K562 (cell line): Measurements from ENCODE around the gene C2orf42. TPM values are rescaled to one million over a fixed set of nuclear protein-coding genes. Genes with fewer than 3 reads are reported as not detected.

ENCODE experiments used
- BRD4 ChIP-seq: fragments of 200-600 bp; sonication (generic); IDR thresholded peaks from 2 replicates; pipeline ENCODE4 v1.6.1; 2017; ENCODE audit warnings: inconsistent platforms
- EP400 ChIP-seq: fragments of 450-650 bp; IDR thresholded peaks from 2 replicates; pipeline ENCODE4 v1.6.1; 2017; ENCODE audit warnings: antibody characterized with exemption, mild to moderate bottlenecking, moderate library complexity
- FOXJ2 ChIP-seq: fragments of 200-800 bp; sonication (Bioruptor generic); IDR thresholded peaks from 2 replicates; pipeline ENCODE4 v1.6.1; 2016; ENCODE audit warnings: missing genetic modification characterization, missing compliant biosample characterization
- GABPA ChIP-seq: fragments of 200-800 bp; sonication (Bioruptor generic); conservative IDR thresholded peaks from 2 replicates; pipeline ENCODE4 v1.6.1; 2016; ENCODE audit warnings: low read depth, missing genetic modification characterization, missing compliant biosample characterization
- GTF2F1 ChIP-seq: IDR thresholded peaks from 2 replicates; pipeline ENCODE4 v1.6.1; 2011; ENCODE audit warnings: low read depth, low read length, improper control_type of control experiment
- HDAC1 ChIP-seq, 2 experiments: fragments of 450-650 bp; IDR thresholded peaks; 2 replicates each; pipeline ENCODE4 v1.6.1; 2016 to 2017; ENCODE audit warnings: inconsistent platforms in 1 of 2, mild to moderate bottlenecking in 1 of 2, moderate library complexity in 1 of 2
- KLF16 ChIP-seq: IDR thresholded peaks from 2 replicates; pipeline ENCODE4 v1.6.1; 2016; ENCODE audit warnings: antibody characterized with exemption
- LEF1 ChIP-seq: fragments of 450-650 bp; IDR thresholded peaks from 2 replicates; pipeline ENCODE4 v1.6.1; 2016; ENCODE audit warnings: mild to moderate bottlenecking
- NFE2L1 ChIP-seq: fragments of 450-650 bp; IDR thresholded peaks from 2 replicates; pipeline ENCODE4 v1.6.1; 2016; ENCODE audit warnings: missing genetic modification characterization, low read depth, mild to moderate bottlenecking, missing compliant biosample characterization, moderate library complexity, borderline replicate concordance
- PHB2 ChIP-seq: fragments of 450-650 bp; IDR thresholded peaks from 2 replicates; pipeline ENCODE4 v1.6.1; 2017; ENCODE audit warnings: low read depth
- SETDB1 ChIP-seq: IDR thresholded peaks from one replicate; pipeline ENCODE4 v1.6.1; 2012; ENCODE audit warnings: low read length, control low read depth, inconsistent platforms
- SNRNP70 ChIP-seq: fragments of 200-400 bp; formaldehyde crosslinking; optimal IDR thresholded peaks from 2 replicates; pipeline ENCODE3; 2017; ENCODE audit warnings: low read depth, low read length
- ZFP30 ChIP-seq: fragments of 250-450 bp; sonication (Bioruptor Pico); IDR thresholded peaks from 2 replicates; pipeline ENCODE4 v1.8.0; 2022; ENCODE audit warnings: moderate library complexity, mild to moderate bottlenecking, inconsistent platforms, borderline replicate concordance
- ZFX ChIP-seq: sonication (generic); formaldehyde crosslinking; IDR thresholded peaks from 2 replicates; pipeline ENCODE4 v1.8.0; 2022; ENCODE audit warnings: mild to moderate bottlenecking, missing genetic modification reagents, moderate library complexity
- ZNF766 ChIP-seq: fragments of 200-800 bp; sonication (Bioruptor generic); conservative IDR thresholded peaks from 2 replicates; pipeline ENCODE4 v1.6.1; 2016; ENCODE audit warnings: missing genetic modification characterization, missing compliant biosample characterization
- polyA plus RNA-seq, 8 experiments: library from polyadenylated mRNA; depleted of rRNA in 4 of 8; stranded (reverse) in 5 of 8; unstranded in 3 of 8; fragments of >200 nt; fragmentation: Nextera tagmentation in 2 of 8; fragmentation: Illumina TruSeq in 1 of 8; extraction: Ambion mirVana in 2 of 8; extraction: Trizol in 1 of 8; gene quantifications; 2 replicates each; pipeline versions ENCODE4 v1.2.1 to v1.2.3, GENCODE V29; 2011 to 2014; ENCODE audit warnings: inconsistent platforms in 1 of 8, missing spikeins in 1 of 8
- total RNA-seq, 7 experiments: library from RNA; depleted of rRNA in 6 of 7; stranded (reverse); fragments of >200 nt in 6 of 7; fragmentation: Illumina TruSeq in 2 of 7; extraction: Trizol in 2 of 7; gene quantifications; 2 replicates each; pipeline versions ENCODE4 v1.2.1 to v1.2.3, GENCODE V29; 2011 to 2021; ENCODE audit warnings: low replicate concordance in 1 of 7
- TF ChIP-seq, protein P1 (sequence below): sonication (generic); formaldehyde crosslinking; IDR thresholded peaks from 2 replicates; pipeline ENCODE4 v1.9.0; 2022; ENCODE audit warnings: mild to moderate bottlenecking, missing genetic modification reagents
- TF ChIP-seq, protein P2 (sequence below): fragments of 250-450 bp; sonication (Bioruptor Pico); IDR thresholded peaks from 2 replicates; pipeline ENCODE4 v1.8.0; 2021; ENCODE audit warnings: moderate library complexity, mild to moderate bottlenecking, inconsistent platforms
- TF ChIP-seq, protein P3 (sequence below), 2 experiments: fragments of 450-650 bp in 1 of 2; sonication (generic) in 1 of 2; formaldehyde crosslinking in 1 of 2; IDR thresholded peaks in 1 of 2; conservative IDR thresholded peaks in 1 of 2; 2 replicates each; pipeline versions ENCODE4 v1.6.1 to v1.8.1; 2016 to 2023; ENCODE audit warnings: mild to moderate bottlenecking in 2 of 2, moderate library complexity in 2 of 2, inconsistent platforms in 1 of 2, missing genetic modification reagents in 1 of 2
- TF ChIP-seq, protein P4 (sequence below): fragments of 450-650 bp; formaldehyde crosslinking; IDR thresholded peaks from 2 replicates; pipeline ENCODE4 v1.4.0; 2022; ENCODE audit warnings: mild to moderate bottlenecking, moderate library complexity
- TF ChIP-seq, protein P5 (sequence below): sonication (generic); formaldehyde crosslinking; IDR thresholded peaks from 2 replicates; pipeline ENCODE4 v1.5.0; 2020; ENCODE audit warnings: missing genetic modification reagents
- TF ChIP-seq, protein P6 (sequence below): fragments of 450-650 bp; IDR thresholded peaks from 2 replicates; pipeline ENCODE4 v1.6.1; 2016; ENCODE audit warnings: low read depth, mild to moderate bottlenecking, moderate library complexity

The C2orf42 gene
- total and polyA plus RNA-seq, 9 of the 15 experiments (the other 6 are each of a cell fraction or from before 2014, with no cell fraction given): 4.6 to 10.9 (median 7.5) TPM

DNA sequence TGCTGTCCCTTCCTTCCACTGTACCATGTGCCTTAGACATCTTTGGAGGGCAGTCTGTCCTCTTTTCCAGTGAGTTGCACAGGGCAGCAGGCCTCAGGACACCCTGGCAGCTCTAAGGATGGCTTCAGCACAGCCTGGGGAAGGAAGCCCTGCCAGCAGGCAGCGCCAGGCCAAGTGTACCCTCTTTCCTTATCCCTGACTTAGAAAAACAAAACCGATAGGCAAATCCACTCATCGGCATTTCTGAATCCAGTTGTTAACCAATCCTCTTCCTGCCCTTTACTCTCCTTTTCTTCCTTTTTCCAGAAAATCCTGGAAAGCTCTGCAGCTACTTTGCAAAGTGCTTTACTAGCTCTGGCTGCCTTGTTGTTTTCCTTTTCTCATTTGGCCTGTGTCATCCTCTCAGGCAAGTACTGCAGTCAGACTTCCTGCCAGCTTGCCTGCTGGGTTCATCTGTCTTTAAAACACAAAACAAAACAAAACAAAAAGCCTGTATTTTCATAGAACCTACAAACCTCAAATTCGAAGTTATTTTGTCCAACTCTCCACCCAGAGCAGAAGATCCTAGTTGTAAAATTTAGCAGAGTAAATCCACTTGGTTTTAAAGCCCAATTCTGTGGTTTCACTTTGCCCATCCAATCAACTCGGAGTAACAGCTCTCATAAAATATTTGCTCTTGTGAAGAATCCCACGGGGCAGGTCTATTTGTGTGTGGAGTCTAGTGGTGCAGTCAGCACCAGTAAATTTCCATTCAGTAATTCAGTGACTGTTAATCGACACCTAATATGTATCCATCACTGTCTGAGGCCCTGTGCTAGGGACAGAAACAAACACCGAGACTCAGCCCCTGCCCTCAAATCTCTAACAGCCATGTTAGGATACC, 58.3 kb downstream of the C2orf42 start (continued):
- TF ChIP-seq ZFP30 (CRISPR knock-in tag) (no peak), BRD4 (0 out of 2 replicates have a peak, but pooled peaks have one; percentile 29), ZNF766 (CRISPR knock-in tag) (0 out of 2 replicates have a peak, but pooled peaks have one; percentile 24), EP400 (0 out of 2 replicates have a peak, but pooled peaks have one; percentile 26), LEF1 (no peak), SNRNP70 (no peak), KLF16 (no peak), ZFX (CRISPR knock-in tag) (peak; percentile 29), SETDB1 (no peak), HDAC1 (IDR thresholded peaks at IDR 0.05) (peak in 1 of 2 experiments; percentile 43; a peak in 1 of 4 replicates), GABPA (peak; percentile 43), NFE2L1 (0 out of 2 replicates have a peak, but pooled peaks have one; percentile 20), GTF2F1 (no peak), PHB2 (no peak), FOXJ2 (tag) (peak; percentile 34; the same call in 1 of the 2 replicates)
- TF ChIP-seq, protein P1, sequence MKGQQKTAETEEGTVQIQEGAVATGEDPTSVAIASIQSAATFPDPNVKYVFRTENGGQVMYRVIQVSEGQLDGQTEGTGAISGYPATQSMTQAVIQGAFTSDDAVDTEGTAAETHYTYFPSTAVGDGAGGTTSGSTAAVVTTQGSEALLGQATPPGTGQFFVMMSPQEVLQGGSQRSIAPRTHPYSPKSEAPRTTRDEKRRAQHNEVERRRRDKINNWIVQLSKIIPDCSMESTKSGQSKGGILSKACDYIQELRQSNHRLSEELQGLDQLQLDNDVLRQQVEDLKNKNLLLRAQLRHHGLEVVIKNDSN (CRISPR knock-in tag): no peak
- TF ChIP-seq, protein P2, sequence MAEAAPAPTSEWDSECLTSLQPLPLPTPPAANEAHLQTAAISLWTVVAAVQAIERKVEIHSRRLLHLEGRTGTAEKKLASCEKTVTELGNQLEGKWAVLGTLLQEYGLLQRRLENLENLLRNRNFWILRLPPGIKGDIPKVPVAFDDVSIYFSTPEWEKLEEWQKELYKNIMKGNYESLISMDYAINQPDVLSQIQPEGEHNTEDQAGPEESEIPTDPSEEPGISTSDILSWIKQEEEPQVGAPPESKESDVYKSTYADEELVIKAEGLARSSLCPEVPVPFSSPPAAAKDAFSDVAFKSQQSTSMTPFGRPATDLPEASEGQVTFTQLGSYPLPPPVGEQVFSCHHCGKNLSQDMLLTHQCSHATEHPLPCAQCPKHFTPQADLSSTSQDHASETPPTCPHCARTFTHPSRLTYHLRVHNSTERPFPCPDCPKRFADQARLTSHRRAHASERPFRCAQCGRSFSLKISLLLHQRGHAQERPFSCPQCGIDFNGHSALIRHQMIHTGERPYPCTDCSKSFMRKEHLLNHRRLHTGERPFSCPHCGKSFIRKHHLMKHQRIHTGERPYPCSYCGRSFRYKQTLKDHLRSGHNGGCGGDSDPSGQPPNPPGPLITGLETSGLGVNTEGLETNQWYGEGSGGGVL (CRISPR knock-in tag): no peak
- TF ChIP-seq, protein P3, sequence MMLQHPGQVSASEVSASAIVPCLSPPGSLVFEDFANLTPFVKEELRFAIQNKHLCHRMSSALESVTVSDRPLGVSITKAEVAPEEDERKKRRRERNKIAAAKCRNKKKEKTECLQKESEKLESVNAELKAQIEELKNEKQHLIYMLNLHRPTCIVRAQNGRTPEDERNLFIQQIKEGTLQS (IDR thresholded peaks at IDR 0.05): no peak
- TF ChIP-seq, protein P3 (CRISPR knock-in tag; conservative IDR thresholded peaks at IDR 0.05): no peak
- TF ChIP-seq, protein P4, sequence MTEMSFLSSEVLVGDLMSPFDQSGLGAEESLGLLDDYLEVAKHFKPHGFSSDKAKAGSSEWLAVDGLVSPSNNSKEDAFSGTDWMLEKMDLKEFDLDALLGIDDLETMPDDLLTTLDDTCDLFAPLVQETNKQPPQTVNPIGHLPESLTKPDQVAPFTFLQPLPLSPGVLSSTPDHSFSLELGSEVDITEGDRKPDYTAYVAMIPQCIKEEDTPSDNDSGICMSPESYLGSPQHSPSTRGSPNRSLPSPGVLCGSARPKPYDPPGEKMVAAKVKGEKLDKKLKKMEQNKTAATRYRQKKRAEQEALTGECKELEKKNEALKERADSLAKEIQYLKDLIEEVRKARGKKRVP (CRISPR knock-in tag): 0 out of 2 replicates have a peak, but pooled peaks have one; percentile 20
- TF ChIP-seq, protein P5, sequence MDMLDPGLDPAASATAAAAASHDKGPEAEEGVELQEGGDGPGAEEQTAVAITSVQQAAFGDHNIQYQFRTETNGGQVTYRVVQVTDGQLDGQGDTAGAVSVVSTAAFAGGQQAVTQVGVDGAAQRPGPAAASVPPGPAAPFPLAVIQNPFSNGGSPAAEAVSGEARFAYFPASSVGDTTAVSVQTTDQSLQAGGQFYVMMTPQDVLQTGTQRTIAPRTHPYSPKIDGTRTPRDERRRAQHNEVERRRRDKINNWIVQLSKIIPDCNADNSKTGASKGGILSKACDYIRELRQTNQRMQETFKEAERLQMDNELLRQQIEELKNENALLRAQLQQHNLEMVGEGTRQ (CRISPR knock-in tag): no peak
- TF ChIP-seq, protein P6, sequence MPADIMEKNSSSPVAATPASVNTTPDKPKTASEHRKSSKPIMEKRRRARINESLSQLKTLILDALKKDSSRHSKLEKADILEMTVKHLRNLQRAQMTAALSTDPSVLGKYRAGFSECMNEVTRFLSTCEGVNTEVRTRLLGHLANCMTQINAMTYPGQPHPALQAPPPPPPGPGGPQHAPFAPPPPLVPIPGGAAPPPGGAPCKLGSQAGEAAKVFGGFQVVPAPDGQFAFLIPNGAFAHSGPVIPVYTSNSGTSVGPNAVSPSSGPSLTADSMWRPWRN: no peak
